PC-3 (cell line): ENCODE results near the gene MFN1.

Experiments used
- CTCF ChIP-seq: fragments of 300-600 bp; sonication (generic); conservative IDR thresholded peaks from 2 replicates; pipeline ENCODE4 v1.5.1; 2017; ENCODE audit warnings: antibody characterized with exemption, low read depth, mild to moderate bottlenecking, low read length
- EZH2 ChIP-seq: fragments of 300-600 bp; sonication (generic); IDR thresholded peaks from one replicate; pipeline ENCODE4 v1.6.1; 2017; ENCODE audit warnings: antibody characterized with exemption, mild to moderate bottlenecking, low read length; ENCODE audit not compliant: unreplicated experiment

- no peak for TF ChIP-seq CTCF
- no peak for TF ChIP-seq EZH2
These were observed 26.4 kb downstream of the MFN1 start for GRCh38 chr3:179373938-179374337.
